HEK293T (cell line): ENCODE results near the gene ERAP2.

Experiments used
- CTCF ChIA-PET: fragments of 350-600 bp; formaldehyde crosslinking; extraction: SDS; loops from one replicate; lab custom pipeline; 2021; ENCODE audit warnings: antibody characterized with exemption, inconsistent platforms; lab: Yijun Ruan, JAX
- POLR2A ChIA-PET: fragments of 350-600 bp; formaldehyde crosslinking; extraction: SDS; loops from one replicate; lab custom pipeline; 2020; ENCODE audit warnings: antibody characterized with exemption, inconsistent platforms; lab: Yijun Ruan, JAX
- DNase-seq: peaks from one replicate; pipeline ENCODE4 v3.0.0; 2012; ENCODE audit warnings: mixed read lengths; ENCODE audit errors: extremely low spot score
- ARNT ChIP-seq: fragments of 450-650 bp; IDR thresholded peaks from 2 replicates; pipeline ENCODE4 v1.6.1; 2017; ENCODE audit warnings: mild to moderate bottlenecking
- BHLHE40 ChIP-seq: fragments of 450-650 bp; IDR thresholded peaks from 2 replicates; pipeline ENCODE4 v1.6.1; 2016; ENCODE audit warnings: mild to moderate bottlenecking, moderate library complexity, borderline replicate concordance
- CTBP1 ChIP-seq: fragments of 450-650 bp; IDR thresholded peaks from 2 replicates; pipeline ENCODE4 v1.6.1; 2016; ENCODE audit warnings: borderline replicate concordance
- ELF4 ChIP-seq: fragments of 450-650 bp; IDR thresholded peaks from 2 replicates; pipeline ENCODE4 v1.6.1; 2017; ENCODE audit warnings: antibody characterized with exemption
- FOXA1 ChIP-seq: fragments of 450-650 bp; IDR thresholded peaks from 2 replicates; pipeline ENCODE4 v1.6.1; 2016; ENCODE audit warnings: mild to moderate bottlenecking
- FOXK2 ChIP-seq: fragments of 450-650 bp; IDR thresholded peaks from 2 replicates; pipeline ENCODE4 v1.6.1; 2016; ENCODE audit warnings: mild to moderate bottlenecking
- FOXM1 ChIP-seq: fragments of 450-650 bp; IDR thresholded peaks from 2 replicates; pipeline ENCODE4 v1.6.1; 2017; ENCODE audit warnings: mild to moderate bottlenecking, borderline replicate concordance
- HDGF ChIP-seq: fragments of 450-650 bp; IDR thresholded peaks from 2 replicates; pipeline ENCODE4 v1.6.1; 2017; ENCODE audit warnings: antibody characterized with exemption, borderline replicate concordance
- L3MBTL2 ChIP-seq: fragments of 450-650 bp; conservative IDR thresholded peaks from 2 replicates; pipeline ENCODE4 v1.6.1; 2016; ENCODE audit warnings: mild to moderate bottlenecking
- LEF1 ChIP-seq: fragments of 450-650 bp; IDR thresholded peaks from 2 replicates; pipeline ENCODE4 v1.6.1; 2017; ENCODE audit warnings: mild to moderate bottlenecking, borderline replicate concordance
- NFRKB ChIP-seq: fragments of 450-650 bp; IDR thresholded peaks from 2 replicates; pipeline ENCODE4 v1.6.1; 2016; ENCODE audit warnings: mild to moderate bottlenecking, moderate library complexity
- PKNOX1 ChIP-seq: fragments of 450-650 bp; IDR thresholded peaks from 2 replicates; pipeline ENCODE4 v1.6.1; 2016
- SP1 ChIP-seq: fragments of 450-650 bp; IDR thresholded peaks from 2 replicates; pipeline ENCODE4 v1.6.1; 2017
- SUZ12 ChIP-seq: fragments of 450-650 bp; IDR thresholded peaks from 2 replicates; pipeline ENCODE4 v1.6.1; 2016; ENCODE audit warnings: mild to moderate bottlenecking
- TARDBP ChIP-seq: fragments of 450-650 bp; IDR thresholded peaks from 2 replicates; pipeline ENCODE4 v1.6.1; 2016
- ZNF384 ChIP-seq: fragments of 450-650 bp; IDR thresholded peaks from 2 replicates; pipeline ENCODE4 v1.6.1; 2016

ERAP2 gene

GRCh38 chr5:96941140-96941539 lies 64.8 kb downstream of the ERAP2 start:
- CTCF ChIA-PET, result no interaction called here
- TF ChIP-seq ARNT (no peak), SUZ12 (no peak), FOXK2 (no peak), LEF1 (no peak), HDGF (no peak), FOXA1 (no peak), L3MBTL2 (no peak), ELF4 (no peak), NFRKB (no peak), ZNF384 (no peak), SP1 (no peak), FOXM1 (no peak), PKNOX1 (no peak), CTBP1 (no peak), BHLHE40 (no peak), TARDBP (no peak)
- POLR2A ChIA-PET, result no interaction called here
- DNase-seq, result no peak

- no peak for DNase-seq
- ChIA-PET CTCF (no interaction called here), POLR2A (no interaction called here)
- no peak for TF ChIP-seq ZNF384
- no peak for TF ChIP-seq LEF1
- no peak for TF ChIP-seq HDGF
- TF ChIP-seq ARNT, result no peak
- no peak for TF ChIP-seq FOXM1
- no peak for TF ChIP-seq BHLHE40
- TF ChIP-seq PKNOX1, result no peak
These were observed 65.8 kb downstream of the ERAP2 start for GRCh38 chr5:96942078-96942477.

- DNase-seq, result no peak
- ChIA-PET POLR2A (no interaction called here), CTCF (interaction anchor here (0.6 kb wide), 1 partner anchor 26 kb away, joined by 3 read pairs; no protein-coding TSS in a partner anchor)
- TF ChIP-seq CTBP1 (no peak), FOXA1 (no peak), SP1 (no peak), TARDBP (no peak), ZNF384 (no peak), FOXM1 (no peak)
These were observed 66.6 kb downstream of the ERAP2 start for GRCh38 chr5:96942911-96943310.

GRCh38 chr5:96943799-96944198 lies 67.5 kb downstream of the ERAP2 start:
- no peak for DNase-seq
- POLR2A ChIA-PET, result no interaction called here
- CTCF ChIA-PET, result interaction anchor here (0.6 kb wide), 1 partner anchor 25 kb away, joined by 3 read pairs; no protein-coding TSS in a partner anchor
- no peak for TF ChIP-seq FOXA1
- no peak for TF ChIP-seq ELF4
- no peak for TF ChIP-seq TARDBP
- no peak for TF ChIP-seq SP1
- no peak for TF ChIP-seq CTBP1
- no peak for TF ChIP-seq LEF1
- TF ChIP-seq NFRKB, result no peak
- TF ChIP-seq BHLHE40, result no peak
- no peak for TF ChIP-seq L3MBTL2

- no peak for DNase-seq
- CTCF ChIA-PET, result interaction anchor here (0.6 to 0.9 kb wide), 3 partner anchors 12 to 710 kb away, joined by 3 to 6 read pairs (median 3); no protein-coding TSS in a partner anchor
- POLR2A ChIA-PET, result interaction anchor here (1.3 kb wide), 1 partner anchor 9 kb away, joined by 4 read pairs; the partner anchor contains the start of gene LNPEP
- no peak for TF ChIP-seq FOXK2
- no peak for TF ChIP-seq BHLHE40
- TF ChIP-seq ELF4, result no peak
- TF ChIP-seq FOXM1, result no peak
- no peak for TF ChIP-seq LEF1
- TF ChIP-seq HDGF, result no peak
- TF ChIP-seq ZNF384, result no peak
- TF ChIP-seq NFRKB, result no peak
- TF ChIP-seq ARNT, result no peak
- TF ChIP-seq CTBP1, result no peak
- no peak for TF ChIP-seq TARDBP
- TF ChIP-seq FOXA1, result no peak
These were observed 69.0 kb downstream of the ERAP2 start for GRCh38 chr5:96945144-96945897.

GRCh38 chr5:96946381-96946780 lies 70.1 kb downstream of the ERAP2 start:
- TF ChIP-seq NFRKB (no peak), ARNT (no peak), SP1 (no peak), LEF1 (no peak), FOXM1 (no peak), SUZ12 (no peak), L3MBTL2 (no peak), FOXK2 (no peak), ELF4 (no peak), FOXA1 (no peak), ZNF384 (no peak), PKNOX1 (no peak), TARDBP (no peak), HDGF (no peak), CTBP1 (no peak), BHLHE40 (no peak)
- POLR2A ChIA-PET, result interaction anchor here (1.3 kb wide), 1 partner anchor 10 kb away, joined by 4 read pairs; the partner anchor contains the start of gene LNPEP
- CTCF ChIA-PET, result no interaction called here
- no peak for DNase-seq
